ENCODE results near the gene FHAD1. TPM values are rescaled to one million over a fixed set of nuclear protein-coding genes. Genes with fewer than 3 reads are reported as not detected.

FHAD1 gene
- polyA plus RNA-seq, 1 of the 3 experiments (the other 2 are of a cell fraction), result 0.48 TPM

GRCh38 chr1:15324869-15325335, 77.9 kb downstream of the FHAD1 start (continued):
- no peak for TF ChIP-seq REST (IDR thresholded peaks at IDR 0.05; ENCODE audit: low read depth, low read length)
- no peak for TF ChIP-seq IRF3 (IDR thresholded peaks at IDR 0.05; ENCODE audit: low read depth, low read length)
- no peak for TF ChIP-seq FOXJ3 (CRISPR knock-in tag; IDR thresholded peaks at IDR 0.05)
- no peak for TF ChIP-seq SIN3A (IDR thresholded peaks at IDR 0.05; ENCODE audit: borderline replicate concordance, low read depth, low read length)
- no peak for TF ChIP-seq EZH2phosphoT487 (IDR thresholded peaks at IDR 0.05; ENCODE audit: borderline replicate concordance, low read depth)
- TF ChIP-seq MXI1 (IDR thresholded peaks at IDR 0.05; ENCODE audit: low read depth, low read length), result no peak

- Histone ChIP-seq H3K4me3 (ENCODE audit: low read depth in 2 of 2, low read length in 1 of 2) (no peak overlapping the region), H3K27ac (ENCODE audit: low read depth in 2 of 2, low read length in 1 of 2) (no peak overlapping the region; a peak in 1 of 4 replicates), H4K20me1 (ENCODE audit: insufficient read depth) (no peaks in the 10 kb centered on the region), H3K9ac (no peak overlapping the region), H3K9me3 (peaks cover 3% of the 10 kb centered on the region; the same call in 1 of the 2 replicates), H3F3A (replicated peaks; ENCODE audit: insufficient read depth) (no peaks in the 10 kb centered on the region), H3K36me3 (replicated peaks in 1 of 2; ENCODE audit: control insufficient read depth in 1 of 2, insufficient read depth in 2 of 2, low read length in 1 of 2) (no peaks in the 10 kb centered on the region), H2AFZ (ENCODE audit: low read depth) (no peak overlapping the region), H3K27me3 (ENCODE audit: insufficient read depth) (no peaks in the 10 kb centered on the region), H3K4me2 (no peak overlapping the region), H3K9me2 (no peaks in the 10 kb centered on the region), H3K4me1 (ENCODE audit: control insufficient read depth in 1 of 2, insufficient read depth in 2 of 2, low read depth in 1 of 2, low read length in 1 of 2) (peaks cover 4 to 50% of the 10 kb centered on the region in 2 experiments; a peak in 1 of 4 replicates), H3K79me2 (ENCODE audit: insufficient read depth) (no peaks in the 10 kb centered on the region)
- POLR2A ChIA-PET, result interaction anchor here (0.6 kb wide), 1 partner anchor 169 kb away, joined by 4 read pairs; no protein-coding TSS in a partner anchor
- TF ChIP-seq EP300 (IDR thresholded peaks at IDR 0.05; ENCODE audit: borderline replicate concordance in 1 of 2, low read depth in 1 of 2, low read length in 1 of 2) (no peak), CTCF (IDR thresholded peaks at IDR 0.05) (0 out of 2 replicates have a peak, but pooled peaks have one; percentile 16), TCF12 (IDR thresholded peaks at IDR 0.05) (no peak), TEAD4 (IDR thresholded peaks at IDR 0.05; ENCODE audit: borderline replicate concordance, insufficient read depth) (no peak), IRF3 (IDR thresholded peaks at IDR 0.05; ENCODE audit: low read depth, low read length) (no peak)
- WGBS (ENCODE audit: low lambda C conversion rate), result 83% methylated on average over 3 of the region's 4 CpGs
- CTCF ChIA-PET, result interaction anchor here (1.1 to 11.4 kb wide), 8 partner anchors 17 to 175 kb away, joined by 3 to 311 read pairs (median 6); no protein-coding TSS in a partner anchor
- no peak for DNase-seq
Observed at GRCh38 chr1:15325375-15326085, 78.5 kb downstream of the FHAD1 start.

Measured in SK-N-SH (cell line).